Vagina (tissue), 2 donors: Measurements from ENCODE around the gene SETBP1. TPM values are rescaled to one million over a fixed set of nuclear protein-coding genes. Genes with fewer than 3 reads are reported as not detected.

ENCODE experiments used
- DNase-seq, 2 donors: peaks; one replicate each; pipeline ENCODE4 v3.0.0-alpha.2; 2017; ENCODE audit errors: extremely low spot score in 2 of 2
- H3K27ac ChIP-seq: fragments of 200-600 bp; sonication (generic); one replicate; pipeline ENCODE4 v1.5.1; 2019
- H3K27me3 ChIP-seq: fragments of 200-600 bp; sonication (generic); one replicate; pipeline ENCODE4 v1.5.1; 2019
- H3K36me3 ChIP-seq, 2 donors: fragments of 200-600 bp; sonication (generic); one replicate each; pipeline ENCODE4 v1.5.1; 2017 to 2019
- H3K4me1 ChIP-seq: fragments of 200-600 bp; sonication (generic); one replicate; pipeline ENCODE4 v1.5.1; 2019
- H3K4me3 ChIP-seq, 2 donors: fragments of 200-600 bp; sonication (generic); 1 replicate in 1 of 2; 2 replicates in 1 of 2; pipeline ENCODE4 v1.5.1; 2016 to 2019
- H3K9me3 ChIP-seq: fragments of 200-600 bp; sonication (generic); one replicate; pipeline ENCODE4 v1.5.1; 2019
- CTCF ChIP-seq, 3 experiments: fragments of 450-650 bp in 2 of 3; fragments of 200-600 bp in 1 of 3; sonication (generic) in 1 of 3; IDR thresholded peaks; one replicate each; pipeline ENCODE4 v1.5.1; 2017 to 2019; ENCODE audit warnings: antibody characterized with exemption in 3 of 3, mild to moderate bottlenecking in 2 of 3, moderate library complexity in 2 of 3
- POLR2A ChIP-seq, 2 donors: fragments of 450-650 bp; IDR thresholded peaks; one replicate each; pipeline ENCODE4 v1.6.1; 2017; ENCODE audit warnings: antibody characterized with exemption in 2 of 2, mild to moderate bottlenecking in 2 of 2, moderate library complexity in 2 of 2
- POLR2AphosphoS5 ChIP-seq, 2 donors: sonication (generic); formaldehyde crosslinking; IDR thresholded peaks; one replicate each; pipeline ENCODE4 v1.9.0; 2017; ENCODE audit warnings: antibody characterized with exemption in 2 of 2, mild to moderate bottlenecking in 2 of 2, low read depth in 1 of 2; ENCODE audit not compliant: insufficient read depth in 1 of 2
- intact Hi-C: fragments of 100-400 bp; cut with DNase I; formaldehyde crosslinking; loops from one replicate; pipeline ENCODE4 v1.15.1; 2023
- total RNA-seq: library from RNA; depleted of rRNA; stranded (reverse); fragments of >200 nt; gene quantifications from one replicate; pipeline ENCODE4 v1.2.3, GENCODE V29; 2016

SETBP1 gene
- total RNA-seq, 1 donor from 2014 or later, result 38.1 TPM

DNA sequence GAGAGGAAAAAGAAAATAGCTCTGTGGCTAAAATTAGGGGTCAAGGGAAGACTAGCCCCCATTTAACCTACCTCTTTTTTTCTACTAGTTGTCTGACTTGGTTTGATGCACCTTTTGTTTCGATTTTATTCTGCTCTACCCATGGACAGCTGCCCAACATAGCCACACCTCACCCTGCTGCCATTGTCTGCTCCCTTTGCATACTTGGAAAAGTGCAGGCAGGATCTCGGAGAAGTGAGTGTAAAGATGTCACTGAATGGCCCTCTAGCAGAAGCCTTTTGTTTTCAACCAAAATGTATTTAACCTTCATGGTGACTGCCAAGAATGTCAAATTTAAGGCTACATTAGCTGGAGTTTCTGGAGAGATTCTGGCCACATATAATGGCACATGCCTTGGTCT, 62.9 kb downstream of the SETBP1 start:
- no peak for DNase-seq
- Histone ChIP-seq H3K36me3 (no peaks in the 10 kb centered on the region), H3K4me3 (no peak overlapping the region), H3K9me3 (no peaks in the 10 kb centered on the region), H3K4me1 (peaks cover 40% of the 10 kb centered on the region), H3K27me3 (no peaks in the 10 kb centered on the region), H3K27ac (peak overlapping the region; percentile 71)
- TF ChIP-seq POLR2AphosphoS5 (IDR thresholded peaks at IDR 0.05; ENCODE audit: insufficient read depth in 1 of 2, low read depth in 1 of 2) (no peak), CTCF (IDR thresholded peaks at IDR 0.05) (no peak), POLR2A (IDR thresholded peaks at IDR 0.05) (no peak)
- intact Hi-C loops, result no loop called here

DNA sequence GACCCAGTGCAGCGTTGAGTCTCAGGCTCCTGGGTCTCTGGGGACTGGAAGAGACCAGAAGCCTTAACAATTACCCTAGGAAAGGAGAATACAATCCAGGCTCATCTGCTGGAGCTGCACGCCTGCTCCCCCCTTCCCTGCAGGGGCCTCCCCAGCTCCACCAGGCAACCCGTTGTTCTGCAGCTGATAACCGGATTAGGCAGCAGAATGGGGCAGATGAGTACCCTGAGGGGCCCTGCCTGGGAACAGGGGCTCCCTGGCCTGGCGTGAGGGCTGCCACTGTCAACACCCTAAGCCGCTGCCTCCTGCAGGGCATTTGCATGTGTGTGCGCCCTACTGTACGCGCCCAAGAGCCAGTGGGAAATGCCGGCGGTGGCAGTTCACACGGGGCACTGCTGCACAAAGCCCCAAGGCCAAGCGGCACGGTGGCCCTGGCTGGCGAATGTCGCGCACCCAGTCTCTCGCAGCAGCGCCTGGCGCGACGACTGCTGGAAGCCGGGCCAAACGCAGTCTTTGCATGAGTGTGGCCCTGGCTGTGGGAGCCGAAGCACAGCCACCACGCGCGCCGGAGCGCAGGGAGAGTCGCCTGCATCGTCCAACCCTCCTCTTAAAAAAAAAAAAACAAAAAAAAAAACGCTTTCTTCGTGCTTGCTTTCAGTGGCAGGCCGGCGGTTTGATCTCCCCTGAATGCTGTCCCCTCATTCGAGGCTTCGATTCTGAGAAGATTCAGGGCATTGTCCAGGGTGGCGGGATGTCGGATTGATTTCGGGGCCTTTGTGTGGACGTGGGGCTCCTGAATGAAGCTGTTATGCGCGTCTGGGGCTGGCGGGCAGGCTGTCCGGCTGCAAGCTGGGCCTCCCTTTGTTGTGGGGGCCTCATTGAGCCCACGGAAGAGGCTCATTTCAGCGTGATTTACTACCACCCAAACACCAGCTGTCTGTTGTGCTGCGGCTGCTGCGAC, 63.8 kb downstream of the SETBP1 start:
- H3K27ac ChIP-seq, result peak overlapping the region; percentile 32
- intact Hi-C loops, result no loop called here
- DNase-seq, result no peak

DNA sequence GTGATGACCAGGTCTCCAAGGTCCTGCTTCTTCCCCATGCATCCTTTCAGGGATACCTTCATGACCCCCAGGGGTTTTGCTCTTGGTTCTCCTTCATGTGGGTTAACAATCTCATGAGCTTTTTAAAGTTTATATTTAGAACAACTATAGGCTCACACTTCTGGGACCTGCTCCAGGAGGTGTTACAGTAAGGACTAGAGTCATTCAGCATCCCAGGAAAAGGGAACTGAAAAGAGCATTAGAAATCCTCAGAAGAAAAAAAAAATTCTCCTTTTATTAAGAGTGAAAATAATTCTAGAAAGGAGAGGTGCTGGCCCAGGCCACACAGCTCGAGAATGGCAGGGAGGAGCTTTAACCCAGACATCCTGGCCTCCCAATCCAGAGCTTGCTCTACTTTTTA, 66.5 kb downstream of the SETBP1 start:
- Histone ChIP-seq H3K27ac (no peak overlapping the region), H3K9me3 (no peaks in the 10 kb centered on the region), H3K27me3 (no peaks in the 10 kb centered on the region), H3K4me1 (peaks cover 40% of the 10 kb centered on the region), H3K4me3 (no peak overlapping the region), H3K36me3 (no peaks in the 10 kb centered on the region)
- TF ChIP-seq POLR2AphosphoS5 (IDR thresholded peaks at IDR 0.05; ENCODE audit: insufficient read depth in 1 of 2, low read depth in 1 of 2) (no peak), POLR2A (IDR thresholded peaks at IDR 0.05) (no peak), CTCF (IDR thresholded peaks at IDR 0.05) (no peak)
- intact Hi-C loops, result no loop called here
- DNase-seq, result no peak

More for the DNA sequence above, 63.8 kb downstream of the SETBP1 start:
- no peak for TF ChIP-seq CTCF (IDR thresholded peaks at IDR 0.05)
- no peak for TF ChIP-seq POLR2A (IDR thresholded peaks at IDR 0.05)
- TF ChIP-seq POLR2AphosphoS5 (IDR thresholded peaks at IDR 0.05; ENCODE audit: insufficient read depth in 1 of 2, low read depth in 1 of 2), result no peak
- Histone ChIP-seq H3K4me3 (no peak overlapping the region), H3K4me1 (peaks cover 40% of the 10 kb centered on the region), H3K36me3 (no peaks in the 10 kb centered on the region), H3K9me3 (no peaks in the 10 kb centered on the region), H3K27me3 (no peaks in the 10 kb centered on the region)

DNA sequence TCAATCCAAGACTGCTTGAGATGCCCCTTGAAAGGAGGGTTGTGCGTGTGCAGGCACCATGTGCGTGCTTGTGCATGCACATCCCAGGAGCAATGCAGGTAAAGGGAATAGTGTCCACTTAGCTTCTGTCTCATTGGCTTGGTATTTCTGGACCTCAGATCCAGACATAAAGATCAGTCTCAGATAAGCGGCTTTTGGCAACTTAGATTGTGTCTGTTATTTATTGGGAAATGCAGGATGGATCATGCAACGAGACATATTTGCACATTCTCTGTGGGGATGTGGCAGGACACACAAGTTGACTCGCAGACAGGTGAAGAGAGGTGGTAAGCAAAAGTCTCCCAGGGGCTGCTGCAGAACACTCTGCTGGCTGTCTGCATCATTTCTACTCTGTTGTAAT, 67.9 kb downstream of the SETBP1 start:
- Histone ChIP-seq H3K27me3 (no peaks in the 10 kb centered on the region), H3K36me3 (no peaks in the 10 kb centered on the region), H3K9me3 (no peaks in the 10 kb centered on the region), H3K27ac (no peak overlapping the region), H3K4me1 (peaks cover 26% of the 10 kb centered on the region), H3K4me3 (no peak overlapping the region)
- no peak for DNase-seq
- TF ChIP-seq POLR2AphosphoS5 (IDR thresholded peaks at IDR 0.05; ENCODE audit: insufficient read depth in 1 of 2, low read depth in 1 of 2) (no peak), POLR2A (IDR thresholded peaks at IDR 0.05) (no peak), CTCF (IDR thresholded peaks at IDR 0.05) (no peak)
- intact Hi-C loops, result no loop called here

DNA sequence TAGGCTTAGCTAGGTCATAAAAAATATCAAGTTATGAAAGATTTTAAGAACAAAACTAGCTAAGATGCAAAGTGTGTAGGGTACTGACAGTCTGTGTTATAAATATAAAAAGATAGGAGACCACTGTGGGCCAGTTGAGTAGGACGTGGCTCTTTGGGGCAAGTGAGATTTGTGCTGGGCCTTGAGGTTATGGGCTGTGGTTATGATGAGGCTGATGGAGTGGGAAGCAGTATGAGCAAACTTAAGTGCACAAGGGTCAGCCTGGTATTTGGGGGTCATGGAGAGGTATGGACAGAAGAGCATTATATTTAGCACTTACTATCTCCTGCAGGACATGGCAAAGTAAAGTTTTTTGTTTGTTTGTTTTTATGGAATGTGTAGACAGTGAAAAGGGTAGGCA, 70.1 kb downstream of the SETBP1 start:
- no peaks in the 10 kb centered on the region for H3K36me3 ChIP-seq
- no peak overlapping the region for H3K4me3 ChIP-seq
- intact Hi-C loops, result no loop called here
- peaks cover 14% of the 10 kb centered on the region for H3K4me1 ChIP-seq
- H3K9me3 ChIP-seq, result no peaks in the 10 kb centered on the region
- H3K27me3 ChIP-seq, result no peaks in the 10 kb centered on the region
- no peak for TF ChIP-seq POLR2AphosphoS5 (IDR thresholded peaks at IDR 0.05; ENCODE audit: insufficient read depth in 1 of 2, low read depth in 1 of 2)
- TF ChIP-seq POLR2A (IDR thresholded peaks at IDR 0.05), result no peak
- TF ChIP-seq CTCF (IDR thresholded peaks at IDR 0.05), result no peak
- DNase-seq, result no peak
- H3K27ac ChIP-seq, result no peak overlapping the region
